Spleen (tissue), 11 donors: Measurements from ENCODE around the gene VTI1A. TPM values are rescaled to one million over a fixed set of nuclear protein-coding genes. Genes with fewer than 3 reads are reported as not detected.

Experiments used
- DNase-seq: peaks from one replicate; pipeline ENCODE4 v3.0.0-alpha.2; 2020
- H3K27ac ChIP-seq, 8 donors: fragments of 200-600 bp; sonication (generic) in 7 of 8; 1 replicate in 4 of 8; 2 replicates in 4 of 8; pipeline versions ENCODE4 v1.5.0 to v1.8.0; 2016 to 2021; ENCODE audit warnings: inconsistent platforms in 4 of 8, mild to moderate bottlenecking in 4 of 8, moderate library complexity in 1 of 8
- H3K27me3 ChIP-seq, 7 donors: fragments of 200-600 bp; sonication (generic) in 6 of 7; replicated peaks in 1 of 7; 1 replicate in 4 of 7; 2 replicates in 3 of 7; pipeline versions ENCODE4 v1.5.0 to v1.8.0; 2016 to 2021; ENCODE audit warnings: inconsistent platforms in 3 of 7, mild to moderate bottlenecking in 1 of 7
- H3K36me3 ChIP-seq, 6 donors: fragments of 200-600 bp; sonication (generic) in 5 of 6; 1 replicate in 4 of 6; 2 replicates in 2 of 6; pipeline versions ENCODE4 v1.5.0 to v1.8.0; 2016 to 2021; ENCODE audit warnings: inconsistent platforms in 2 of 6
- H3K4me1 ChIP-seq, 6 donors: fragments of 200-600 bp; sonication (generic) in 5 of 6; 1 replicate in 3 of 6; 2 replicates in 3 of 6; pipeline versions ENCODE4 v1.5.0 to v1.8.0; 2016 to 2021; ENCODE audit warnings: inconsistent platforms in 3 of 6
- H3K4me3 ChIP-seq, 8 donors: fragments of 200-600 bp; sonication (generic) in 7 of 8; 1 replicate in 4 of 8; 2 replicates in 4 of 8; pipeline versions ENCODE4 v1.5.0 to v1.8.0; 2016 to 2021; ENCODE audit warnings: inconsistent platforms in 4 of 8, mild to moderate bottlenecking in 4 of 8, moderate library complexity in 2 of 8
- H3K9me3 ChIP-seq, 8 donors: fragments of 200-600 bp; sonication (generic) in 7 of 8; 1 replicate in 4 of 8; 2 replicates in 4 of 8; pipeline versions ENCODE4 v1.5.0 to v1.8.0; 2016 to 2021; ENCODE audit warnings: inconsistent platforms in 4 of 8
- CTCF ChIP-seq, 11 experiments: fragments of 200-600 bp in 7 of 11; fragments of 450-650 bp in 4 of 11; sonication (generic) in 4 of 11; IDR thresholded peaks in 8 of 11; conservative IDR thresholded peaks in 3 of 11; 1 replicate in 7 of 11; 2 replicates in 4 of 11; pipeline versions ENCODE4 v1.4.0 to v1.8.0; 2016 to 2021; ENCODE audit warnings: antibody characterized with exemption in 11 of 11, inconsistent platforms in 4 of 11, mild to moderate bottlenecking in 1 of 11
- POLR2A ChIP-seq, 3 donors: fragments of 450-650 bp; IDR thresholded peaks; one replicate each; pipeline ENCODE4 v1.5.1; 2017; ENCODE audit warnings: antibody characterized with exemption in 3 of 3, mild to moderate bottlenecking in 1 of 3
- POLR2AphosphoS5 ChIP-seq, 3 donors: sonication (generic); formaldehyde crosslinking; IDR thresholded peaks; one replicate each; pipeline ENCODE4 v1.5.1; 2017; ENCODE audit warnings: antibody characterized with exemption in 3 of 3
- WGBS, 5 donors: extraction: QIAGEN DNeasy Blood & Tissue Kit in 3 of 5; methylation state at CpG; one replicate each; pipeline versions ENCODE4 v1.1.5 to v1.1.7; 2013 to 2018; 5-methylcytosine and 5-hydroxymethylcytosine counted together
- intact Hi-C: fragments of 100-400 bp; cut with DNase I; formaldehyde crosslinking; loops from one replicate; pipeline ENCODE4 v1.15.0; 2023; ENCODE audit warnings: low total_unique reads
- polyA plus RNA-seq, 3 donors: library from polyadenylated mRNA; stranded (reverse); fragments of 200-250 nt; gene quantifications; one replicate each; pipeline ENCODE4 v1.2.1, GENCODE V29; 2013
- total RNA-seq, 7 donors: library from RNA; depleted of rRNA in 3 of 7; stranded (reverse); fragments of >200 nt in 3 of 7; fragmentation: NEBNext Ultra II Directional in 4 of 7; extraction: Animal tissue kit (Norgen Biotek cat#: 25700) in 4 of 7; gene quantifications; one replicate each; pipeline versions ENCODE4 v1.1.0 to v1.2.1, GENCODE V29; 2016 to 2021
- donor health status: healthy with polysubstance abuse.
- donor health status: DM: no; HTN: no; CAD: no; lungs with moderate emphysema.
- donor health status: DM: no; HTN: no; CAD: no.
- donor health status: Bipolar disorder and iron deficiency.
- donor health status: healthy.
- donor health status: DM: no; HTN: no; CAD: no.
- donor health status: DM: yes; HTN: yes; CAD: no.

The VTI1A gene
- total and polyA plus RNA-seq, 10 donors = 7.8 to 129 (median 56.2) TPM

- Histone ChIP-seq H3K4me3 (no peak overlapping the region), H3K27ac (no peak overlapping the region), H3K36me3 (no peaks in the 10 kb centered on the region), H3K9me3 (no peaks in the 10 kb centered on the region), H3K4me1 (no peaks in the 10 kb centered on the region), H3K27me3 (no peaks in the 10 kb centered on the region)
- intact Hi-C loops = no loop called here
- TF ChIP-seq CTCF (IDR thresholded peaks at IDR 0.05 in 8 of 11, conservative IDR thresholded peaks at IDR 0.05 in 3 of 11) (no peak), POLR2A (IDR thresholded peaks at IDR 0.05) (no peak), POLR2AphosphoS5 (IDR thresholded peaks at IDR 0.05) (no peak)
- 93 to 99% (median 96%) methylated on average over 4 of the region's 4 CpGs for WGBS, 5 donors
- DNase-seq = no peak
Observed at GRCh38 chr10:112649822-112650152, 202.8 kb downstream of the VTI1A start.

GRCh38 chr10:112650588-112651030 lies 203.6 kb downstream of the VTI1A start:
- no peaks in the 10 kb centered on the region for H3K27me3 ChIP-seq
- 80 to 92% (median 89%) methylated on average over 7 of the region's 7 CpGs for WGBS, 5 donors

GRCh38 chr10:112653215-112653614 lies 206.2 kb downstream of the VTI1A start:
- no peaks in the 10 kb centered on the region for H3K4me1 ChIP-seq
- no peak for DNase-seq
- intact Hi-C loops = no loop called here
- TF ChIP-seq POLR2A (IDR thresholded peaks at IDR 0.05) (no peak), CTCF (IDR thresholded peaks at IDR 0.05 in 8 of 11, conservative IDR thresholded peaks at IDR 0.05 in 3 of 11) (no peak), POLR2AphosphoS5 (IDR thresholded peaks at IDR 0.05) (no peak)
- no peak overlapping the region for H3K27ac ChIP-seq
- no peak overlapping the region for H3K4me3 ChIP-seq
- no peaks in the 10 kb centered on the region for H3K9me3 ChIP-seq
- peaks cover 0 to 6% (median 0%) of the 10 kb centered on the region in 6 donors for H3K36me3 ChIP-seq
- WGBS, 5 donors = 81 to 94% (median 82%) methylated on average over 6 of the region's 6 CpGs
- no peaks in the 10 kb centered on the region for H3K27me3 ChIP-seq

More at GRCh38 chr10:112650588-112651030, 203.6 kb downstream of the VTI1A start:
- Histone ChIP-seq H3K4me1 (no peaks in the 10 kb centered on the region), H3K27ac (no peak overlapping the region), H3K9me3 (no peaks in the 10 kb centered on the region), H3K36me3 (no peaks in the 10 kb centered on the region), H3K4me3 (no peak overlapping the region)
- TF ChIP-seq POLR2AphosphoS5 (IDR thresholded peaks at IDR 0.05) (no peak), CTCF (IDR thresholded peaks at IDR 0.05 in 8 of 11, conservative IDR thresholded peaks at IDR 0.05 in 3 of 11) (no peak), POLR2A (IDR thresholded peaks at IDR 0.05) (no peak)
- DNase-seq = no peak
- intact Hi-C loops = no loop called here

GRCh38 chr10:112653851-112654250 lies 206.8 kb downstream of the VTI1A start:
- no peak overlapping the region for H3K4me3 ChIP-seq
- no peaks in the 10 kb centered on the region for H3K27me3 ChIP-seq
- no peak for DNase-seq
- H3K4me1 ChIP-seq = no peaks in the 10 kb centered on the region
- 92 to 98% (median 96%) methylated on average over 3 of the region's 3 CpGs for WGBS, 5 donors
- H3K36me3 ChIP-seq = peaks cover 0 to 6% (median 0%) of the 10 kb centered on the region in 6 donors
- no peak overlapping the region for H3K27ac ChIP-seq
- no peak for TF ChIP-seq CTCF (IDR thresholded peaks at IDR 0.05 in 8 of 11, conservative IDR thresholded peaks at IDR 0.05 in 3 of 11)
- intact Hi-C loops = no loop called here
- H3K9me3 ChIP-seq = no peaks in the 10 kb centered on the region
